ENCODE measurements around the gene TAGLN. TPM values are rescaled to one million over a fixed set of nuclear protein-coding genes. Genes with fewer than 3 reads are reported as not detected.

TAGLN gene
- total and polyA plus RNA-seq, 2 donors (not counting 1 experiment from before 2014, with no cell fraction given) = 824 to 4,435 TPM

GRCh38 chr11:117200813-117201657, 1.9 kb downstream of the TAGLN start:
- H3K36me3 ChIP-seq (ENCODE audit: control insufficient read depth, insufficient read depth, low read length) = peaks cover 20% of the 10 kb centered on the region
- no peak overlapping the region for H2AFZ ChIP-seq (ENCODE audit: low read length)
- H3K9ac ChIP-seq (ENCODE audit: insufficient read depth, low read length) = peak overlapping the region; percentile 79
- peaks cover 48% of the 10 kb centered on the region for H3K79me2 ChIP-seq (ENCODE audit: control insufficient read depth, insufficient read depth, low read length)
- peak overlapping the region; percentile 85 for H3K27ac ChIP-seq (ENCODE audit: insufficient read depth, low read length)
- no peak for DNase-seq (ENCODE audit: low read depth in 2 of 2)
- no peaks in the 10 kb centered on the region for H4K20me1 ChIP-seq (ENCODE audit: control insufficient read depth, extremely low read depth, insufficient read depth, low read length)
- H3K4me3 ChIP-seq (replicated peaks in 1 of 4; ENCODE audit: control extremely low read depth in 1 of 4, insufficient read depth in 1 of 4, low read depth in 3 of 4, low read length in 4 of 4) = peak overlapping the region; percentile 47 to 76 (median 58)
- TF ChIP-seq, protein P1, sequence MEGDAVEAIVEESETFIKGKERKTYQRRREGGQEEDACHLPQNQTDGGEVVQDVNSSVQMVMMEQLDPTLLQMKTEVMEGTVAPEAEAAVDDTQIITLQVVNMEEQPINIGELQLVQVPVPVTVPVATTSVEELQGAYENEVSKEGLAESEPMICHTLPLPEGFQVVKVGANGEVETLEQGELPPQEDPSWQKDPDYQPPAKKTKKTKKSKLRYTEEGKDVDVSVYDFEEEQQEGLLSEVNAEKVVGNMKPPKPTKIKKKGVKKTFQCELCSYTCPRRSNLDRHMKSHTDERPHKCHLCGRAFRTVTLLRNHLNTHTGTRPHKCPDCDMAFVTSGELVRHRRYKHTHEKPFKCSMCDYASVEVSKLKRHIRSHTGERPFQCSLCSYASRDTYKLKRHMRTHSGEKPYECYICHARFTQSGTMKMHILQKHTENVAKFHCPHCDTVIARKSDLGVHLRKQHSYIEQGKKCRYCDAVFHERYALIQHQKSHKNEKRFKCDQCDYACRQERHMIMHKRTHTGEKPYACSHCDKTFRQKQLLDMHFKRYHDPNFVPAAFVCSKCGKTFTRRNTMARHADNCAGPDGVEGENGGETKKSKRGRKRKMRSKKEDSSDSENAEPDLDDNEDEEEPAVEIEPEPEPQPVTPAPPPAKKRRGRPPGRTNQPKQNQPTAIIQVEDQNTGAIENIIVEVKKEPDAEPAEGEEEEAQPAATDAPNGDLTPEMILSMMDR (conservative IDR thresholded peaks at IDR 0.05 in 1 of 2, IDR thresholded peaks at IDR 0.05 in 1 of 2; ENCODE audit: low read depth in 1 of 2, low read length in 2 of 2) = no peak
- TF ChIP-seq EZH2 (IDR thresholded peaks at IDR 0.05; ENCODE audit: low read length, missing control alignments) = no peak
- peak overlapping the region; percentile 86 for H3K4me2 ChIP-seq (ENCODE audit: extremely low read depth, insufficient read depth, low read length)
- H3K27me3 ChIP-seq (ENCODE audit: control insufficient read depth, insufficient read depth, low read length) = no peaks in the 10 kb centered on the region
- H3K9me3 ChIP-seq (ENCODE audit: control insufficient read depth, insufficient read depth, low read depth, low read length) = no peaks in the 10 kb centered on the region
- H3K4me1 ChIP-seq (ENCODE audit: control insufficient read depth, extremely low read depth, insufficient read depth, low read length) = peaks cover 41% of the 10 kb centered on the region

GRCh38 chr11:117201658-117202305, 2.6 kb downstream of the TAGLN start:
- peak overlapping the region; percentile 85 for H3K27ac ChIP-seq (ENCODE audit: insufficient read depth, low read length)
- H3K36me3 ChIP-seq (ENCODE audit: control insufficient read depth, insufficient read depth, low read length) = peaks cover 20% of the 10 kb centered on the region
- H3K79me2 ChIP-seq (ENCODE audit: control insufficient read depth, insufficient read depth, low read length) = peaks cover 48% of the 10 kb centered on the region
- TF ChIP-seq, protein P1 (conservative IDR thresholded peaks at IDR 0.05 in 1 of 2, IDR thresholded peaks at IDR 0.05 in 1 of 2; ENCODE audit: low read depth in 1 of 2, low read length in 2 of 2) = no peak
- no peak for TF ChIP-seq EZH2 (IDR thresholded peaks at IDR 0.05; ENCODE audit: low read length, missing control alignments)
- H3K4me3 ChIP-seq (replicated peaks in 1 of 4; ENCODE audit: control extremely low read depth in 1 of 4, insufficient read depth in 1 of 4, low read depth in 3 of 4, low read length in 4 of 4) = peak overlapping the region in 3 of 4 experiments; percentile 49 to 76 (median 68)
- H2AFZ ChIP-seq (ENCODE audit: low read length) = no peak overlapping the region
- H3K4me2 ChIP-seq (ENCODE audit: extremely low read depth, insufficient read depth, low read length) = peak overlapping the region; percentile 86
- no peaks in the 10 kb centered on the region for H3K9me3 ChIP-seq (ENCODE audit: control insufficient read depth, insufficient read depth, low read depth, low read length)
- DNase-seq (ENCODE audit: low read depth in 2 of 2) = no peak
- H4K20me1 ChIP-seq (ENCODE audit: control insufficient read depth, extremely low read depth, insufficient read depth, low read length) = no peaks in the 10 kb centered on the region
- H3K9ac ChIP-seq (ENCODE audit: insufficient read depth, low read length) = peak overlapping the region; percentile 79
- no peaks in the 10 kb centered on the region for H3K27me3 ChIP-seq (ENCODE audit: control insufficient read depth, insufficient read depth, low read length)
- peaks cover 41% of the 10 kb centered on the region for H3K4me1 ChIP-seq (ENCODE audit: control insufficient read depth, extremely low read depth, insufficient read depth, low read length)

DNA sequence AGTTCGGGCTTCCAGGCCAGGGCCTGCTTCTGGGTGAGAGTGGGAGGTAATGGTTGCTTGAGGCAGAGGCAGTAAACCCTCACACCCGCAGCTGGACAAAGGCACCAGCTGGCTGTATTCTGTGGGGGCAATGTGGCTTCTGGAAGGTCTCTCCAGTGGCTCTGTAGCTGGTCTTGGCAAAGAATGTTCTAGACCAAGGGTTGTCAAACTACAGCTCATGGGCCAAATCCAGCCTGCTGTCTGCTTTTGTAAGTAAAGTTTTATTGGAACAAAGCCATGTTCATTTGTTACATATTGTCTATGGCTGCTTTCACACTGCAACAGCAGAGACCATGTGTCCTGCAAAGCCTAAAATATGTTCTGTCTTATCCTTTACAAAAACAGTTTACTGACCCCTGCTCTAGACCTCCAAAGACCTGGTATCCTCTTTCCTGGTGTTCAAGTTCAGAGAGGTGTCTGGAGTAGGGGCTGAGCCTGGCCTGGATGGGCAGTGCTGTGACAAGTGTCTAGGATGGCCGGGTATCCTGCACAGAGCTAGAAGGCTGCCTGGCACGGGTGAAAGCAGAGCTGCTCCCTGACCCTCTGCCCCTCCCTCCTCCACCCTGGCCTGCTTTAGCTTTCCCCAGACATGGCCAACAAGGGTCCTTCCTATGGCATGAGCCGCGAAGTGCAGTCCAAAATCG, 3.4 kb downstream of the TAGLN start:
- H3K9me3 ChIP-seq (ENCODE audit: control insufficient read depth, insufficient read depth, low read depth, low read length) = no peaks in the 10 kb centered on the region
- peaks cover 20% of the 10 kb centered on the region for H3K36me3 ChIP-seq (ENCODE audit: control insufficient read depth, insufficient read depth, low read length)
- peak overlapping the region; percentile 79 for H3K9ac ChIP-seq (ENCODE audit: insufficient read depth, low read length)
- no peak overlapping the region for H2AFZ ChIP-seq (ENCODE audit: low read length)
- peak overlapping the region; percentile 85 for H3K27ac ChIP-seq (ENCODE audit: insufficient read depth, low read length)
- no peaks in the 10 kb centered on the region for H3K27me3 ChIP-seq (ENCODE audit: control insufficient read depth, insufficient read depth, low read length)
- no peaks in the 10 kb centered on the region for H4K20me1 ChIP-seq (ENCODE audit: control insufficient read depth, extremely low read depth, insufficient read depth, low read length)
- TF ChIP-seq, protein P1 (conservative IDR thresholded peaks at IDR 0.05 in 1 of 2, IDR thresholded peaks at IDR 0.05 in 1 of 2; ENCODE audit: low read depth in 1 of 2, low read length in 2 of 2) = no peak
- no peak for TF ChIP-seq EZH2 (IDR thresholded peaks at IDR 0.05; ENCODE audit: low read length, missing control alignments)
- H3K4me1 ChIP-seq (ENCODE audit: control insufficient read depth, extremely low read depth, insufficient read depth, low read length) = peaks cover 41% of the 10 kb centered on the region
- peak in 1 of 2 donors; percentile 43 for DNase-seq (ENCODE audit: low read depth in 2 of 2)
- peaks cover 48% of the 10 kb centered on the region for H3K79me2 ChIP-seq (ENCODE audit: control insufficient read depth, insufficient read depth, low read length)
- peak overlapping the region in 3 of 4 experiments; percentile 49 to 76 (median 68) for H3K4me3 ChIP-seq (replicated peaks in 1 of 4; ENCODE audit: control extremely low read depth in 1 of 4, insufficient read depth in 1 of 4, low read depth in 3 of 4, low read length in 4 of 4)
- peak overlapping the region; percentile 86 for H3K4me2 ChIP-seq (ENCODE audit: extremely low read depth, insufficient read depth, low read length)

All from fibroblast of lung (primary cell).